GM19372 (cell line): ENCODE measurements around the gene FAM13A.
A peak's percentile ranks its signal among the peaks of the same experiment; 100 is the strongest.
"Not testable (repeated sequence)": the region's sequence is repeated elsewhere in the genome, so short reads cannot be mapped to it uniquely, and the experiment has no call there.

ENCODE experiments used
- ATAC-seq: cut with Tn5 transposase; IDR thresholded peaks from one replicate; pipeline ENCODE4 v1.9.1; 2021; ENCODE audit warnings: mild to moderate bottlenecking, low read depth, moderate library complexity; ENCODE audit not compliant: unreplicated experiment

FAM13A gene

DNA sequence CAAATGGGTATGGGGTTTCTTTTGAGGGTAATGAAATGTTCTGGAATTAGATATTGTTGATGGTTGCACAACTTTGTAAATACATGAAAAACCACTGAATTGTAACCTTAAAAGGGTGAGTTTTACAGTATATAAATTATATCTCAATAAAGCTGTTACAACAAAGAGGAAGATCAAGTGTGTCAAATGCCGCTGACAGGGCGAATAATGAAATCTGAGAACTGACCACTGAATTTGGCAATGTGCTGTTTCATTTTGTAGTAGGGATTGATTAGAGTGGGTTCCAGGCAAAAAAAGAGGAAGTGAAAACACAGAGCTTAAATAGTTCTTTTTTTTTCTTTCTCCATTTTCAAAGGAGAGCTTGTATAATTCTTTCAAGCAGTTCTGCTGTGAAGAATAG lies 198.2 kb downstream of the FAM13A start:
- ATAC-seq, result peak; percentile 96

DNA sequence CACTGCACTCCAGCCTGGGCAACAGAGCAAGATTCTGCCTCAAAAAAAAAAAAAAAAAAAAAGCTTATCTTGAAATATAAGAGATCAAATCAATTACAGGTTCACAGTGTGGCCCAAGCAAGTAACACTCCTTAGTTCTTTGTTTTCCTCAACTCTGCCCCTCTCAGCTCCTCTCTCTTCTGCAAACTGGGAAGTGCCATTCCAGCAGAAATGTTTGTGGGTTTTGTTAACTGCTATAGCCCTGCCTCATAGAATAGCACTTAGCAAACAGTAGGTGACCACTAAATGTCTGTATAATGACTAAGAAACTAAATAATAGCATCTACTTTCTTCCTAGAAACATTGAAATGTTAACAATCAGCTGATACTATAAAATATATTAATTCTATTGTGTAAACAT lies 199.4 kb downstream of the FAM13A start:
- no peak for ATAC-seq

DNA sequence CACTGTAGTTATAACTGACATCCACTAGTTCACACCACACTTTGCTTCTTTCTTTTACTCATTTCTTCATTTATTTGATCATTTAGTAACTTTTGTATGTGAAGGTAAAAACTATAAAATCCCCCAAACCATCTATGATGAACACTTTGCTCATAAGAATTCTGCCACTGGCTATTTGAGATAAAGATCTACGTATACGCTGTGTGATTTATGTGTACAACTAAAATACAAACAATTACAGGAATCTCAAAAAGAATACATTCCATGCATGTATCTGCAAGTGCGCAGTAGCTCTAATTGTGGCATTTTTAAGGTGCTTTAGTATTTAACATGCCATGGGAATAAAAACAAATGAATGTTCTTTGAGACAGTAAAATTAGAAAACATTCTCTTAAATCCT lies 202.5 kb downstream of the FAM13A start:
- ATAC-seq, result no peak

DNA sequence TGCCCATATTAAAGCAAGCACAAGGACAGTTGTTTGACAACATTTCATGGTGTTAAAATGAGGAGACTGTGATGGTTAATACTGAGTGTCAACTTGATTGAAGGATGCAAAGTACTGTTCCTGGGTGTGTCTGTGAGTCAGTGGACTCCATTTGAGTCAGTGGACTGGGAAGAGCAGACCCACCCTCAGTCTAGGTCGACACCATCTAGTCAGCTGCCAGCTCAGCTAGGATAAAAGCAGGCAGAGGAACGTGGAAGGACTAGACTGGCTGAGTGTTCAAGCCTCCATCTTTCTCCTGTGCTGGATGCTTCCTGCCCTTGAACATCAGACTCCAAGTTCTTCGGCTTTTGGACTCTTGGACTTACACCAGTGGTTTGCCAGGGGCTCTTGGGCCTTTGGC lies 203.4 kb downstream of the FAM13A start:
- ATAC-seq, result not testable (repeated sequence)

DNA sequence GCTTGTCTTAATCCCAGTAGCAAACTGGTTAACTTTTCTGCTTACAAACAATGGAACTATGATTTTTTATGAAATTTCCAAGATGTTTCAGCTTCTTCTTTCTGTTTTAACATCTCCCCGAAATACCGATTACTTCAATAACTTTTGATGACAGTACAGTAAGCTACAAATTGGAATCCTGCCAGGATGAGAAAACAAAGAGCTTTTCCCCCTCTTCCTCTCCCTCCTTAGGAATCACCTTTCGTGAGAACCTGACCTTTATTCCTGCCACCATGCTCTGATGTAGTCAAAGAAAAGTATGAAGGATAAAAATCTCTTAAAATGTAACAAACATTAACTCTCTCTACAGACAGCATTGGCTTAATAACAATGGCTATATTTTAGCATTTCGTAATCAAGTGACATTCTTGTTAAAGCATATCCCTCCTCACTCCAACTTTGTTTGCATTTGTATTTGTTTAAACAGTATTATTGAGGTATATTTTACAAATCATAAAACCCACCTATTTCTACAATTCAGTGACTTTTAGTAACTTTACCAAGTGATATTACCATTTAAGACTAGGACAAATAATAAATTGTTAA lies 210.7 kb downstream of the FAM13A start:
- no peak for ATAC-seq

DNA sequence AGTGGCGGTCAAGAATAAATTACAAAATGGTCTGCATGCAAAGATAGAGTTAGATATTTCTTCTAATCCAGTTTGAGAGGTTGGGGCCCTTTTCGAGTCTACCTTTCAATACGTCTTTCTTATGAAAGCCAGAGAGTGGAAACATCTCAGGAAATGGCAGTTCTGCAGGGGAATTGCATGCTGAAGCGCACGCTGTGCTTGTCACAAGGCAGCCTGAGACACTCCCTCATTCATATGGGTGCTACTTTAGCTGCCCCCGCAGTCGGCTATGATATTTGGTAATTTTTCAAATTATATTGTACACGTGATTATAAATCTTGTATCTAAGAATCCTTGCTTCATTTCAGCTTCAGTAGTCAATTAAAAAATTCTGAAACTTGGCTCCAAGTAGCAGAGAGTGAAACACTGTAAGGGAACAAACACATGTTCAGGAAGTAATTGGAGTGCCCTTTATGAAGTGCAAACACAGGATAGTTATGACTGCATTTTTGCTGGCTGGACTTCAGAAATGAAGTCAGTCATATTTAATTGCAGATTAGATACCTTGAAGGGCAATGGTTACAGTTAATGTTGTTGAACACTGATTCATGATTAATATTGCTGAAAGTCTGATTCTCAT lies 213.8 kb downstream of the FAM13A start:
- ATAC-seq, result no peak

DNA sequence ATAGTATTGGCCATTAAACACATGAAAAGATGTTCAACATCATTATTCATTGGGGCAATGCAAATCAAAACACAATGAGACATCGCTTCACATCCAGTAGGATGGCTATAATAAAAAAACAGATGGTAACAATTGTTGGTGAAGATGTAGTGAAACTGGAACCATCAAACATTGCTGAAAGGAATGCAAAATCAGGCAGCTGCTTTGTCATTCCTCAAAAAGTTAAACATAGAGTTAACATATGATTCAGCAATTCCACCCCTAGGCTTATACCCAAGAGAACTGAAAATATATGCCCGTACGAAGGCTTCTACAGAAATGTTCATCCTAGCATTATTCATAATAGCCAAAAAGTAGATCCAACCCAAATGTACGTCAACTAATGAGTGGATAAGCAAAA lies 215.3 kb downstream of the FAM13A start:
- ATAC-seq, result no peak

DNA sequence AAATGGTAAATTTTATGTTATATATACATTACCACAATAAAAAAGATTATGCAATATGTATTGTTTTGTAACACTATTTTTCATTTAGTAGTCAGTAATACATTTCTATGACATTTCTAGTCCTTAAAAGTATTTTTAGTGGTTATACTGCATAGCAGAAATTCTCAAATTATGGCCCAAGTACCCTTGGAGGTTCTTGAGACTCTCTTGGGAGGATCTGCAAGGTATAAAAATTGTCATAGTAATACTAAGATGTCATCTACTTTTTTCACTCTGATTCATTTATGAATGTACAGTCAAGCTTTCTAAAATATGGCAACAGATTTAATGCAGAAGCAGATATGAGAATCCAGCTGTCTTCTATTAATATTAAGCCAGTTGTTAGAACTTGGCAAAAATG lies 220.8 kb downstream of the FAM13A start:
- ATAC-seq, result no peak

DNA sequence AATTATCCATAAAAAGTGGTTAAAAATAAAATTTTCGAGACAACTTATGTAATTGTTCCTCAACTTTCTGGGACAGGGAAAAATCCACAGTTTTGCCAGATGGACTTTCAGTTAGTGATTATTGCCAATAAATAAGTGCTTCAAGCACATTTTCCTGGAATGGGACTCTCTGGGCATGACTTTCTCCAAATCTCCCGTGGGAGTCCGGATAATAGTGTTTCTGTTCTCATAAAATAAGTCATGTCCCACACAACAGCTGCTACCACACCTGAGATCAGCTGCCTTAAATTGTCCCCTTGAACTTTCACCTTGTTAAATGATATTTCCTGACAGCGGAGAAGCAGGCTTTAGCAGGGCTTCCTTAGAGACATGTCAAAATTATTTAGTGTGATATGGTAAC lies 226.0 kb downstream of the FAM13A start:
- ATAC-seq, result no peak

DNA sequence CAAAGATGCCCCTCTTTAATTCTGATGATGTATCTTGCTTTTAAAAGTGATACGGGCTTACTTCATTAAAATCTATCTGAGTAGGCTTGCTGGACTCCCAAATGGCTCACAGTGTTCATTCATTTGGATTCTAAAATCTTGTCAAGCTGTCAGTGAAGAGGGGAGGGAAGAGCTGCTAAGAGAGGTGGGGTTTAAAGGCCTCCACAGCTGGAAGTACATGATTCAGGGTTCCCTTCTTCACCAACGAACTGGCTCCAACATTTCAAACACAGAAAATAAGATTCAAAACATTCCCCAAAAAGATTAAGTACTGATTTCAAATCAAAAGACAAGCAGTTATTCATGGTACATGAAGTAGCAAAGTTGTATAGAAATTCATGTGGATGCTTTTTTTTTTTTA lies 226.4 kb downstream of the FAM13A start:
- no peak for ATAC-seq

DNA sequence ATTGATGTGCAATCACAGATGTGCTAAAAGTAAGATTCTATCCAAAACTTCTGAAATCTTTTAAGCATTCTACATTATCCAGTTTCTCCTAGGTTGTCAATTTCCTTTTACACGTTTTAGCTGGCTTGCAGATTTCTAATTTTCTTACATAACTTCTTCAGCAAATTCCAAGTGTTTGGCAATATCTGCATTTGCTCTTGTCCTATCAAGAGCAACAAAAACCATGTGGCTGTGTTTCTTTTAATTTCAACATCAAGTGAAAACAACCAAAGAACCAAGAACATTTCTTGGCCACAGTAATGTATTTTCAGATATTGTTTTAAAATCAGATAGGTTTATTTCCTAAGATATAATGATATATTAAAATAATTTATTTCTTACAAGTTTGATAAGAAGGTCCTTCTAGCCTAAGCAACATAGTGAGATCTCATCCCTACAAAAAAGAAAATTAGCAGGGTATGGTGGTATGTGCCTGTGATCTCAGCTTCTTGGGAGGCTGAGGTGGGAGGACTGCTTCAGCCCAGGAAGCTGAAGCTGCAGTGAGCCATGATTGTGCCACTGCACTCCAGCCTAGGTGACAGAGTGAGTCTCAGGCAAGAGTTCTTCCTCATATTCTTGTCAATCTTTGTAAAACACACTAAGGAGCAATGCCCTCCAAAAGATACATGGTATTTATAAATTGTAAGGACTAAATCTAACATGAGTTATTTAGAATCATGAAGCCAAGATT lies 228.0 kb downstream of the FAM13A start:
- ATAC-seq, result no peak

DNA sequence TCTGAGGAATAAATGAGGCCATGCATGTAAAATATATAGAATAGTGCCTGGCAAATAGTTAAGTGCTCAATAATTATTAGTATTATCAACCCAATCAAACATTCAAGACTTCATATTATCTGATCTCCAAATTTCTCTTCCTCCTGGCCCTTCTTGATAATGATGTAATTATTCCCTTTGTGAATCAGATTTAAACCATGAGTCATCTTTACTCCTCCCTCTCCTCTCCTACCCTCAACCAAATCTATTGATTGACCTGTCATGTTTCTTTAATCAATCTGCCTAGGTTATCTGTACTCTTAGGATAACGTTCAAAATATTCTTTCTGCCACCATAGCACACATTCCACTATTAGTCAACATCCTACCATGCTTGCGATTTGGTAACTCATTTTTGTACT lies 229.5 kb downstream of the FAM13A start:
- no peak for ATAC-seq

DNA sequence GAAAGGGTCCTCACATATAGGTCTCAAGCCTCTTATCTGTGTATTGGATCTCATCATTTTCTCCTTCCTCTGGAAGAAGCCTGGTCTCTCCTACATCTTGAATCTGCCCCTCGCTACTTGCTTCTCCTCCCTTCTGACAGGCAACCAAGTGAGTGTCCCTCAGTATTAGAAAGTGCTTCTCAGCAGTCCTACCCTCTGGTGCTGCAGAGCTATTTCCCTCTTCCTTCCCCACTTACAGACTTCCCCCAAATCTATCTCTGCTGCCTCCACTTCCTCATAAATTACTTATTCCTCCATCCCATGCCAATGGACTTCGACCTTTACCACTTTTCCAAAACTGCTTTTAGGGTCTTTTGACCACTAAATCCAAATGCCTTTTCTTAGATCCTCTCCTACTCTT lies 230.2 kb downstream of the FAM13A start:
- no peak for ATAC-seq

DNA sequence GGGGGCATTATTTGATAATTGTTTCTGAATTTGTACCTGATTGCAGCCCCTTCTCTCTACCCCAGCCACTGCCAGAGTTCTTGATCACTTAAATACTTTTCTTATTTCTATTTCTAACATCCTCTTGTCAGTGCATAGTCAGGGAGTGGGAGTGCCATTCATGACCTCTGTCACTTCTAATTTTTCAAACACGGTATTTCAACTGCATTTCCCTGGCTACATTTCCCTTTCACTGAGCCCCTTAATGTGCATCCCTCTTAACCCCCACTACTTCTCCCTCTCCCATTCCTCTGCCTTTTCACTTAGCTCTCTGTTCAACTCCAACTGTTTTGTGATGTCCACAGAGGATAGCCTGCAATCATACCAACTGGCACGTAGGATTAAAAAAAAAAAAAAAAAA lies 231.1 kb downstream of the FAM13A start:
- no peak for ATAC-seq

DNA sequence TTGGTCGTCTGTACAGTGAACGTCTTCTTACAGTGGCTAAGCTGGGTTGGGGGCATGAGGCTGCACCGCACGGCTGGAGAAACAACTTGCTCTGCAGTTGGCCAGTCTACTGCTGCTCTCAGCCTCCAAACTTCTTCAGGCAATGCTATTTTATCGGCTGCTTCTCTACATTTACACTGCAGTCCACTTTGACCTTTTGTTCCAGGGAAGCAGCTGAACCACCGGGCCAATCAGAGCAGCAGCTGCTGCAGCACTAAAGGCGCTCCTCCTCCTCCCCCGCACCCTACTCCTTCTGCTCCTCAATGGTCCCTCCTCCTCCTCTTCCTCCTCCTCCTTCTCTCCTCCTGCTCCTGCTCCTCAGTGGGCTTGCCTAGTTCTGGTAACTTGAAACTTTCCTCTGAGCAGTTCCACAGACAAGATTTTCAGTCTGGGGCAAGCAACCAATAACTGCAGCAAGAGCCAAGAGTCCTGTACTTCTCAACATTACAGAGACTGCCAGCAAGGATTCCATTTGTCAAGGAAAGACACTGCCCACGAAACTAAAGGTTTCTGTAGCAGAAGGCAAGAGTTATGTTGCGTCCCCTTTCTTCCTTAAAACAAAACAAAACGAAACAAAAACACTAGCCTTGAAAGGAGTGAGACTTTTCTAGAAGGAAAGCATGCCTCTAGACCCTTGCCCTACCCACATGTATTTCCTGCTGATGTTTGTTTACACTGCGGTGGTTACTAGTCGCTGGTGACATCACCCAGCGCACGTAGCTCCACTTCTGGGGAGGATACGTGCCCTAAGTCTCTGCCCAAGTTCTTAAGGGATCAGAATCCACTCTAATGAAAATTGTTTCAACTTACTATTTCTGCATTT lies 233.7 kb downstream of the FAM13A start:
- peak; percentile 91 for ATAC-seq

DNA sequence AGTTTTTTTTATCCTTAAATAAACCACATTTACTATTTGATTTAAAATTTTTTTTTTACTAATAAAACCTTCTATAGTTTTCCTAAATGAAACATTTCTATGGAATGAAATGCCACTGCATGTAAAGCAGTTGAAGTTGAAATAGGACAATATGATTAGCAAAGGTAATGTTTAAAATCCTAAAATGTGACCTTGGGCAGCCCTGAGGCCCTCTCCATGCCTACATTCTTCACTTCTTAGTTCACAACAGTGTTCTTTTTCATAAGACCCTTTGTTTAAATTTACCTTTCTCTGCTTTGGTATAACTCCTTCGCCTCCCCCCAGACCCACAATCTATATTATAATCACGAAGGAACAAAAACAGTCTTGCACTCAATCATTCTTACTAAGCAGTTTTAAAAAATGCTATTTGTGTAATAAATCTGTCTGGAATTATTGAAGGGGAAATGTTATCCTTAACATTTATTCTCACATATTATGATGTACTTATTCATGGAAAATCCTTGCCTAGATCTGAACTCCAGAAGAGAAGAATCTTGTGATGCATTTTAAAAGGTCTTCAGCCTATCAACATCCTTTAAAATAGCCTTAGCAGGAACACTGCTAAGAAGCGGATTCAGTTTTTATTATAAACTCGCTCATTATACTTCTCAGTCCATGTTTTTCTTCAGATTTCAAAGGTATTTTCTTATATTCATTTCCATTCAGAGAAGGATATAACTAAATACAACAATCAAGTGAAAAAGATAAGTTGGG lies 234.8 kb downstream of the FAM13A start:
- no peak for ATAC-seq

DNA sequence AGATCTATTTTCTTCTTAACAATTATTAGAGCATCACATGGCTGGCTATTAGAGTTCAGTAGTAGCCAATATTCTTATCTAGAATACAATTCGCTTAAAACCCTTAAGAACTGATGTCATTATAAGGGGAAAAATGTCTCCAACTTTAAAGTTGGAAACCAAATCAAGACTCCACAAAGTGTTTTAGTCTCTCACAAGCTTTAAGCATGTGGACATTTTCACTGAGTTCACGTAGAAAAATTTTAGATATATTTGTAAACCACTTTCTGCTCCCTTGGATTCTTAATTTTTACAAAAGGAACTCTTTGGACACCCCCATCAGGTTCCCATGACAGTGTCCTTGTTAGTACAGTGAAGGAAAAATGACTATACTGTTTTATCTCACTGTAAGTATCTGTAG lies 235.5 kb downstream of the FAM13A start:
- no peak for ATAC-seq

DNA sequence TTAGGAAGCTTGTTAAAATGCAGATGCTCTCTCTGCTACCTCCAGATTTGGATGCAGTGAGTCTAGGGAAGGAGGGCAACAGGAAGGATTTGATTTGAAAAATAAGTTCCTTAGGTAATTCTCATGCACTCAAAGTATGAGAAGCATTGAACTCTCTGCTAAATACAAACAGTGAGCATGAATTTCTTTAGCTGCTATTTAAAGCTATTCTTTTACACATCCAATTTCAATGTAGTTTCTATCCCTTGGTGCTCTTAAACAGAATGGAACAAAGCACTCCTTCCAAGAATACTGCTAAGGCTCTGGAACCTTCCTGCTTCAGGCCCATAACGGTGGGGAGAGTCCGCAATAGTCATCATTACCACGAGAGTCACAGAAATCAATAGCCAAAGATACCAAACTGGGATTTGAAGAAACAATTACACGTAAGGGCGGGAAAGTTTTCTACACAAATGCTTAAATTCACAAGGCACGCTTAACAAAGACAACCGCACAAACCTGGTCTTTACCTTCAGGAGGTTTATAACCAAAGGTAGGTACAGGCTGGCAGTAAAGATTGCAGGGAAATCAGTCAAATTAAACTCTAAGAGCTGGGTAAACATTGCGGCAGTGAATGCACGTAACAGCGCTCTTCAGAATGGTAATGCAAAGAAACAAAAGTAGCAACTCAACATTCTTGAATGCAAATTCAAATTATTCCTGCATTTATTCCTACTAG lies 236.1 kb downstream of the FAM13A start:
- no peak for ATAC-seq

DNA sequence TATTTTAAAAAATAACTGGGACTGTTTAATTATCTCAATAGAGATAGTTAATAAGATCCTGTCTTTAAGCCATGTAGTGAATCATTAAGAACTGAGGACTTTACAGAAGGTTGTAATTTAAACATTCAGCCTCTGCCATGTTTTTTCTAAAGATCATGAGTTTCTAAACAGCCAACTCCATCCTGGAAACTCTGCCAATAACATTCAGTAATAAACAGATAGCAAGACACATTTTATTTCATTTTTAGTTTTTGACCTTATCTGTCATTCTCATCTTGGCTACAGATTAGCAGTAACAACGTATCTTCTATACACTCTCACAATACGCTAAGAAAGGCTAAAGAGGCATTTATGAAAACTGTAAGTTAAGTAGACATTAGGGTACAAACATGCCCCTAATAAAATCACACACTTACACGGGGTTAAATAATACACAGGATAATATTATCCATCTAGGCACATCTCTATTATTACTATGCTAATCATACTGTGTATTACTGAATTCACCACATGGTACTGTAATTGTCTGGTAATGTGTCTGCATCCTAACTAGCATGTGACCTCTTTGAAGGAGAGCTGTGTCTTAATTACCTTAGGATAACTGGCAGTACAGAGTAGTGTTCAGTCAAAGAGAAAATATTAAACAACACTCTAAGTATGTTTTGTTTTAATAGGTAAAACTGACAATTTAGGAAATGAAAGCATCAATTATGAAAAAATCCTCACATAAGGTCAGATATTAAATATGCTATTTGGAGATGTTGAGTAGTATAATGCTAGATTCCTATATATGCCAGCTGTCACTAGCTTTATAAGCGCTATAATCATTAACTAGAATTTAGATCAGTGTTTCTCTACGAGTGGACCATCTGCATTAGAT lies 236.9 kb downstream of the FAM13A start:
- no peak for ATAC-seq
